Sigmoid colon (tissue), 4 donors: ENCODE measurements around the gene CRYGN.

Experiments
- EP300 ChIP-seq, 4 donors: sonication (generic); formaldehyde crosslinking; IDR thresholded peaks; one replicate each; pipeline ENCODE4 v1.6.1; 2017; ENCODE audit warnings: antibody characterized with exemption in 4 of 4
- POLR2A ChIP-seq, 2 donors: fragments of 450-650 bp; IDR thresholded peaks; one replicate each; pipeline ENCODE4 v1.6.1; 2016; ENCODE audit warnings: antibody characterized with exemption in 2 of 2, mild to moderate bottlenecking in 2 of 2, moderate library complexity in 2 of 2
- POLR2AphosphoS5 ChIP-seq, 4 donors: sonication (generic); formaldehyde crosslinking; IDR thresholded peaks; one replicate each; pipeline ENCODE4 v1.6.1; 2017; ENCODE audit warnings: antibody characterized with exemption in 4 of 4
- TF ChIP-seq, protein P1 (sequence below), 4 experiments: fragments of 450-650 bp in 3 of 4; fragments of 200-600 bp in 1 of 4; IDR thresholded peaks; one replicate each; pipeline ENCODE4 v1.5.1; 2016 to 2019; ENCODE audit warnings: antibody characterized with exemption in 4 of 4, mild to moderate bottlenecking in 3 of 4, moderate library complexity in 2 of 4

DNA sequence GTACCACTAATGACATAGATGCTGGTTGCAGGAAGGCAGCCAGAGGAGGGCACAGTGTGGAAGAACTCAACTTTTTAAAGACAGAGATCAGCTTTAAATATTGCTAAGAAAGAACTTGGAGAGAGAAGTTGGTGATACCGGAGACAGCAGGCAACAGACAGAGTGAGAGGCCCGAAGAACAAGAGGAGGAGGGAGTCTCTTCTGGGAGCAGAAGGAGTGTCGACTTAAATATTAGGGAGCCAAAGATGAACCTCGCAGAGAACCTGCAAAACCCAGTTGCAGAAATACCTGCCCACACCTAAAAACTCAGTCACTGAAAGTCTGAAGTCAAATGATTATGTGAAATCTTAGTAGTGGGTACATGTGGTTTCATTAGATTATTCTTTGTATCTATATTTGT is 26.7 kb downstream of the CRYGN start:
- TF ChIP-seq POLR2AphosphoS5 (IDR thresholded peaks at IDR 0.05) (no peak), POLR2A (IDR thresholded peaks at IDR 0.05) (no peak), EP300 (IDR thresholded peaks at IDR 0.05) (no peak)
- TF ChIP-seq, protein P1, sequence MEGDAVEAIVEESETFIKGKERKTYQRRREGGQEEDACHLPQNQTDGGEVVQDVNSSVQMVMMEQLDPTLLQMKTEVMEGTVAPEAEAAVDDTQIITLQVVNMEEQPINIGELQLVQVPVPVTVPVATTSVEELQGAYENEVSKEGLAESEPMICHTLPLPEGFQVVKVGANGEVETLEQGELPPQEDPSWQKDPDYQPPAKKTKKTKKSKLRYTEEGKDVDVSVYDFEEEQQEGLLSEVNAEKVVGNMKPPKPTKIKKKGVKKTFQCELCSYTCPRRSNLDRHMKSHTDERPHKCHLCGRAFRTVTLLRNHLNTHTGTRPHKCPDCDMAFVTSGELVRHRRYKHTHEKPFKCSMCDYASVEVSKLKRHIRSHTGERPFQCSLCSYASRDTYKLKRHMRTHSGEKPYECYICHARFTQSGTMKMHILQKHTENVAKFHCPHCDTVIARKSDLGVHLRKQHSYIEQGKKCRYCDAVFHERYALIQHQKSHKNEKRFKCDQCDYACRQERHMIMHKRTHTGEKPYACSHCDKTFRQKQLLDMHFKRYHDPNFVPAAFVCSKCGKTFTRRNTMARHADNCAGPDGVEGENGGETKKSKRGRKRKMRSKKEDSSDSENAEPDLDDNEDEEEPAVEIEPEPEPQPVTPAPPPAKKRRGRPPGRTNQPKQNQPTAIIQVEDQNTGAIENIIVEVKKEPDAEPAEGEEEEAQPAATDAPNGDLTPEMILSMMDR (IDR thresholded peaks at IDR 0.05) = no peak
